DMS 273 (cell line): ENCODE results near the gene AJM1.

ENCODE experiments used
- DNase-seq: peaks from one replicate; lab custom pipeline; 2025; ENCODE audit not compliant: unreplicated experiment; lab: John Stamatoyannopoulos, UW

Gene AJM1

GRCh38 chr9:136853596-136854112, 11.4 kb downstream of the AJM1 start:
- no peak for DNase-seq

- DNase-seq, result no peak
These were observed 12.0 kb downstream of the AJM1 start for GRCh38 chr9:136854113-136854841.

- DNase-seq, result no peak
These were observed 12.7 kb downstream of the AJM1 start for GRCh38 chr9:136854842-136855460.

DNA sequence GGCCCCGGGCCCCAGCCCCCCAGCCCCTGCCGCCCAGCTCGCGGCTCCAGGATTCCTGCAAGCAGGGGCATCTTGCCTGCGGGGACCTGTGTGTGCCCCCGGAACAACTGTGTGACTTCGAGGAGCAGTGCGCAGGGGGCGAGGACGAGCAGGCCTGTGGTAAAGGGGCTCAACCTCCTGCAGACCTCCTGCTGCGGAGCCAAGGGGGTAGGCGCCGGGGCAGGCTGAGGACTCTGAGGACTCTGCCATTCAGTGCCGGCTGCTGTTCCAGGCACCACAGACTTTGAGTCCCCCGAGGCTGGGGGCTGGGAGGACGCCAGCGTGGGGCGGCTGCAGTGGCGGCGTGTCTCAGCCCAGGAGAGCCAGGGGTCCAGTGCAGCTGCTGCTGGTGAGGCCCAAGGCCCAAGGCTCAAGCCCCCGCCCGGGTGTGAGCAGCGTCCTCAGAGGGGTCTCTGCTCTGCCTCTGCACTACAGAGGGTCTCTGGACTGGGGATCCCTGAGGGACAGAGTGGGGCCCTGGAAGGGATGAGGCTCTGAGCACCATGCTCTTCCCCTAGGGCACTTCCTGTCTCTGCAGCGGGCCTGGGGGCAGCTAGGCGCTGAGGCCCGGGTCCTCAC, 13.3 kb downstream of the AJM1 start:
- no peak for DNase-seq

GRCh38 chr9:136856079-136856476, 13.8 kb downstream of the AJM1 start:
- peak; percentile 50 for DNase-seq

DNA sequence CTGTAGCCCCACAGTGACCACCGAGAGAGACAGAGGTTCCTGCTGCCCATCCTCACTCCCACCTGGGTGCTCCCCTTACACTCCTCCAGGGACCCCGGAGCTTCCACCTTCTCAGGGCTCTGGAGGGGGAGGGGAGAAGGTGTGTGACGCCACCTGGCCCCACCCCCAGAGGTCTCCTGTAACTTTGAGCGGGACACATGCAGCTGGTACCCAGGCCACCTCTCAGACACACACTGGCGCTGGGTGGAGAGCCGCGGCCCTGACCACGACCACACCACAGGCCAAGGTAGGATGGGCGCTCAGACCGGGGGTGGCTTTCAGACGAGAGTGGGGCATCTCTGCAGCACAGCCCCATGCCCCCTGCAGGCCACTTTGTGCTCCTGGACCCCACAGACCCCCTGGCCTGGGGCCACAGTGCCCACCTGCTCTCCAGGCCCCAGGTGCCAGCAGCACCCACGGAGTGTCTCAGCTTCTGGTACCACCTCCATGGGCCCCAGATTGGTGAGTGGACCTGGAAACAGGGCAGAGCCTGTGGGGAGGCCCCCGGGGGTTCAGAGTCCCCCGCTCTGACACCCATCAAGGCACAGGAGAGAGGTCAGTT, 14.4 kb downstream of the AJM1 start:
- DNase-seq, result no peak

GRCh38 chr9:136857166-136857565, 14.9 kb downstream of the AJM1 start:
- DNase-seq, result no peak

DNA sequence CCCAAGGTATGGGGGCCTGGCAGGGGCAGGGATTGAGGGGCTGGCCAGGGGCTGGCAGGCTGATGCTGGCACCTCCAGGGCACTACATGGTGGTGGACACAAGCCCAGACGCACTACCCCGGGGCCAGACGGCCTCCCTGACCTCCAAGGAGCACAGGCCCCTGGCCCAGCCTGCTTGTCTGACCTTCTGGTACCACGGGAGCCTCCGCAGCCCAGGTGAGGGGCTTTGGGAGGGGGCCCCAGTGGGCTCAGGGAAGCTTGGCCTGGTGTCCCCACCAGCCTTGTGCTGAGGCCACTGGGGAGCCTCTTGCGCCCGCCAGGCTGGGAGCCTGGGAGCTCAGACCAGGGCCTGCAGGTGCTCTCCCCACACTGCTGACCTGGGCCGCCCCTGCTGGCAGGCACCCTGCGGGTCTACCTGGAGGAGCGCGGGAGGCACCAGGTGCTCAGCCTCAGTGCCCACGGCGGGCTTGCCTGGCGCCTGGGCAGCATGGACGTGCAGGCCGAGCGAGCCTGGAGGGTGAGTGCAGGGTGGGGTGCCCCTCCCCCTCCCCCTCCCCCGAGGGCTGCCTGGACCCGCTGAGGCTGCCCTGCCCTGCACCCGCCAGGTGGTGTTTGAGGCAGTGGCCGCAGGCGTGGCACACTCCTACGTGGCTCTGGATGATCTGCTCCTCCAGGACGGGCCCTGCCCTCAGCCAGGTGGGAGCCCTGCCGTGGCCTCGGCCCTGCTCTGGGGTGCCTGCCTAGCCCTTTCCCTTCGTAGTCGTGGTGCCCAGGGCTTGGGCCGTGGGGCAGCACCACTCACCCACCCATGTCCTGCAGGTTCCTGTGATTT, 15.5 kb downstream of the AJM1 start:
- DNase-seq, result no peak

- no peak for DNase-seq
These were observed 16.2 kb downstream of the AJM1 start for GRCh38 chr9:136858452-136858843.

DNA sequence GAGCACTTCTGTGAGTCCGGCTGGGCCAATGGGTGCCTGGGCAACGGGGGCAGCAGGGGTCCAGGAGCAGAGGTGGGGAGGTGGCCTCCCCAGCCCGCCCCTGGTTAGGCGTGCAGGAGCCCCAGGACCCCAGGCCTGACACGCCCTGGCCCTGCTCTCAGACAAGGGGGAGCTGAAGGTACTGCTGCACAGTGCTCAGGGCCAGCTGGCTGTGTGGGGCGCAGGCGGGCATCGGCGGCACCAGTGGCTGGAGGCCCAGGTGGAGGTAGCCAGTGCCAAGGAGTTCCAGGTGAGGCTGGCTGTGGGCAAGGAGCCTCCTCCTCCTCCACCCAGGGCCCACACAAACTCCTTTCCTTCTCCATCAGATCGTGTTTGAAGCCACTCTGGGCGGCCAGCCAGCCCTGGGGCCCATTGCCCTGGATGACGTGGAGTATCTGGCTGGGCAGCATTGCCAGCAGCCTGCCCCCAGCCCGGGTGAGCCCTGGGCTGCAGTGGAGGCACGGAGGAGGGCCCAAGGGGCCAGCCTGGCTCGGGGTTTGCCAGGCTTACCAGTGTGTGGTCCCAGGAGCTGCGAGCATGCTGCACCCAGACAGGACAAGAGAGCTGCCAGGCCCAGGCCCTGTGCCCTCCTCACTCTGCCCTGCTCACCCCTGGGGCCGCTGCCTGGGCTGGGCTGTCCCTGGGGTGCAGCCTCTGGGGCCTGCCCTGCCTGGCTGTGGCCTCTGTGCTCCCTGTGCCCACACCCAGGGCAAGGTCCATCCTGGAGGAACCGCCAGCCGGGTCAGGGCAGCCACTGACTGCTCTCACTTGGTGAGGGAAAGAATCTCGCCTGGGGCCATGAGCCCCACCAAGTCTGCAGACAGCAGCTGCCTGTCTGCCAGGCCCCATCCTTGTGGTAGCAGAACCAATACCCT, 16.8 kb downstream of the AJM1 start:
- peak; percentile 65 for DNase-seq

- no peak for DNase-seq
These were observed 18.3 kb downstream of the AJM1 start for GRCh38 chr9:136860529-136860928.

GRCh38 chr9:136860933-136861873, 18.9 kb downstream of the AJM1 start:
- no peak for DNase-seq

DNA sequence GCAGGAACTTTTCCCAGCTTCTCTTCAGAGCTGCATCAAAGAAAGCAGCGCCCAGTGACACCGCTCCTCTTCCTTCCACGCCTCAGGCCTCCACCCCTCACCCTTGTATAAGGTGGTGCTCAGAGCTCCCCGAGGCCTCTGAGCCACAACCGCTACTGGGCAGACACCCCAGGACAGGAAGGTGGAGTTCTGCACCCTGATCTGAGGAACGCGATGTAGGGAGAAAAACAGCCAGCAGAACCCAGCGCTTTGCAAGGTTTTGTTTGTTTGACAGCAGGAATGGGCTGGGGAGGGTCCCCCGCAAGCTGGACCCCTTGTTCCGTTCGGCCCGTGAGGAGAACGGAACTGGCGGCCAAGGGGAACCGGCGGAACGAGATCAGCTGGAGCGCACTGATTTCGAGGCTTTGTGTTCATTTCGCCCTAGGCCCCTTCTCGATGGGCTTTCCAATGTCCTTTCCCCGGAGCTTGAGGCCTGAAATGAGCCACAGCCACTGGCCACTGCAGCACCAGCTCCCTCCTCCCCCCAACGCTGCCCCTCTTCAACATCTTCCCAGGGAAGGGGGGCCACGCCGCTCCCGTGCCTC, 19.7 kb downstream of the AJM1 start:
- DNase-seq, result no peak

DNA sequence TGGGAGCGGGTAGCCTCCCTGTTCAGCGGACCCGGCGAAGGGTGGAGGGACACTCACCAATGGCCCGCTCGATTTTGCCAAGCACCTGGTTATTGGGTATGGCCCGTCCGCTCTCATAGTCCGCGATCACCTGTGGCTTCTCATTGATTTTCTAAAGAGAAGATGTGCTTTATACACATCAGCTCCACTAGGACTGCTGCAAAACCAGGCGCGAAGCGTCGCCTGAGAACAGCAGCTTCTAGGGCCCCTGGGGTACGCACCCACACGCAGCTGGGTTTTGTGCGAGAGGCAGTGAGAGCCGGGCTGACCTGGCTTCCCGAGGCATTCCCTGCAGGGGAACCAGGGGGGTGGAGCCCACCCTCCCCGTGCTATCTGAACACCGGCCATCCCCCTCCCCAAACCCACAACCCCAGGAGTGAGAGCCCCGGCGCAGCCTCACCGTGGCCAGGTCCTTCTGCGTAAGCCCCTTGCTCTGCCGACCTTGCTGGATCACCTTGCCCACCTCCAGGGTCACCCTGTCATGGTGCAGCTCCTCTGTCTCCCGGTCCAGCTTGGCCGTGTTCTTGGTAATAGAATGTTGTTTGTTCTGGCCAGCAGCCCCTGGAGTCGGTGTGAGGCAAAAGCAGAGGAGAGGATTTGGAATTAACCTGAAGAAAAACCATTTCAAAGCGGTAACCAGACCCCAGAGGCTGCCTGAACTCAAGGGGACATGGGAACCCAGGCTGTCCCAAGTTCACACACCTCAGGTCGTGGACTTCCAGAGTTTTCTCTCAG, 20.8 kb downstream of the AJM1 start:
- DNase-seq, result no peak

DNA sequence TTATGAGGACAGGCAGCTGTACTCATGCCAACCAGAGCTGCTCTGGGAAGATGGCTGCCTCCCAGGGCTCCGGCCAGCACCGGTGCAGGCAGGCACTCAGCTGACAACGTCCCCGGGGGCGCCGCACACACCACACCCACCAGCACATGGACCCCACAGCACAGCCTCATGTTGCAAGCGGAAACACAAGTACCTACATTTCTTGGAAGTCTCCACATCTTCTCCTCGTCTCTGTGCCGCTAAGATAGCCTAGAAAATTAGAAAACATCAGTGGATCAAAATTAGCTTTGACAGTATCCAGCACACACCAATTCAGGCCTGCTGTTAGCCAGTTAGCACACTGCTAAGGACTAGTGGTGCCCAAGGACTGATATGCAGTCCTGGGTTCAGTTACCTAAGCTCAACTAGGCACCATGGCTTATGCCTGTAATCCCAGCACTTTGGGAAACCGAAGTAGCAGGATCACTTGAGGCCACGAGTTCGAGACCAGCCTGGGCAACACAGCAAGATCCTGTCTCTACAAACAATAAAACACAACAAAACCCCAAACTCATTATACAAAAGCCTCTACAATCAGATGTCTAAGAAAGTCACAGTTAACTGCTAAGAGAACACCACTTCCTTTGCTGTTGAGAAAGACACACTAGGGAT, 21.5 kb downstream of the AJM1 start:
- no peak for DNase-seq

- DNase-seq, result no peak
These were observed 22.9 kb downstream of the AJM1 start for GRCh38 chr9:136865041-136865767.

- DNase-seq, result no peak
These were observed 23.5 kb downstream of the AJM1 start for GRCh38 chr9:136865768-136866103.
